NB4 (cell line): ENCODE data around the gene ZFP82.

Source experiments
- CTCF ChIP-seq: IDR thresholded peaks from one replicate; pipeline ENCODE4 v1.5.1; 2012; ENCODE audit warnings: low read depth, low read length
- POLR2A ChIP-seq: IDR thresholded peaks from 2 replicates; pipeline ENCODE4 v1.6.1; 2011; ENCODE audit warnings: mild to moderate bottlenecking; ENCODE audit not compliant: insufficient read length; ENCODE audit errors: extremely low read depth
- TF ChIP-seq, protein P1 (sequence below): IDR thresholded peaks from 2 replicates; pipeline ENCODE4 v1.6.1; 2011; ENCODE audit warnings: low read depth, low read length

DNA sequence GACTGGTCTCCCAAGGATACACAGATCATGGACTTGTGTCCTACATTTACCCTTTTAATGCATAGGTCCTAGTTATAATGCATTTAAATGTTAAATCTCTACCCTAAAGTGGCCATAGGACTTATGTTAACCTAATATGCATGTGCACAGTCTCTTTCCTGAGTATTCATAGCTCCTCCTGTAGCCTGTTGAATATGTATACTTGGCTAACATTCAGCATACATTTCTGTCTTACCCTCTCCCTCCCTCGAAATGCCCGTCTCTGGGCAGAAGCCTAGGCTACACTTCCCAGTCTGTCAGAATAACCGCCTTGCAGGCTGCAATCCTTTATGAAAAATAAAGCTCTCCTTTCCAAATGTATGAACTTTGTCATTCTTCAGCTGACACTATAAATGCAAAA lies 13.9 kb downstream of the ZFP82 start:
- TF ChIP-seq CTCF, result no peak
- no peak for TF ChIP-seq POLR2A
- TF ChIP-seq, protein P1, sequence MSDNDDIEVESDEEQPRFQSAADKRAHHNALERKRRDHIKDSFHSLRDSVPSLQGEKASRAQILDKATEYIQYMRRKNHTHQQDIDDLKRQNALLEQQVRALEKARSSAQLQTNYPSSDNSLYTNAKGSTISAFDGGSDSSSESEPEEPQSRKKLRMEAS, result no peak
